K562 (cell line): ENCODE measurements around the gene LRP2. TPM values are rescaled to one million over a fixed set of nuclear protein-coding genes. Genes with fewer than 3 reads are reported as not detected.
A peak's percentile ranks its signal among the peaks of the same experiment; 100 is the strongest.

Experiments
- ARID1B ChIP-seq: fragments of 450-650 bp; IDR thresholded peaks from 2 replicates; pipeline ENCODE4 v1.6.1; 2016; ENCODE audit warnings: antibody characterized with exemption, mild to moderate bottlenecking, inconsistent platforms
- DLX4 ChIP-seq: fragments of 250-450 bp; sonication (Bioruptor Pico); IDR thresholded peaks from 2 replicates; pipeline ENCODE4 v1.6.1; 2021; ENCODE audit warnings: mild to moderate bottlenecking
- EGR1 ChIP-seq: fragments of 450-650 bp; conservative IDR thresholded peaks from 2 replicates; pipeline ENCODE4 v1.6.1; 2017; ENCODE audit warnings: mild to moderate bottlenecking
- FOXJ3 ChIP-seq: sonication (generic); formaldehyde crosslinking; IDR thresholded peaks from 2 replicates; pipeline ENCODE4 v1.4.0; 2020; ENCODE audit warnings: mild to moderate bottlenecking, missing genetic modification reagents
- GTF2F1 ChIP-seq: IDR thresholded peaks from 2 replicates; pipeline ENCODE4 v1.6.1; 2011; ENCODE audit warnings: low read depth, low read length, improper control_type of control experiment
- MCM3 ChIP-seq: fragments of 450-650 bp; IDR thresholded peaks from 2 replicates; pipeline ENCODE4 v1.6.1; 2016
- NCOR1 ChIP-seq: fragments of 450-650 bp; IDR thresholded peaks from 2 replicates; pipeline ENCODE4 v1.6.1; 2016; ENCODE audit warnings: mild to moderate bottlenecking, moderate library complexity
- RB1 ChIP-seq: fragments of 450-650 bp; IDR thresholded peaks from 2 replicates; pipeline ENCODE4 v1.6.1; 2017; ENCODE audit warnings: low read depth, mild to moderate bottlenecking
- SETDB1 ChIP-seq: IDR thresholded peaks from one replicate; pipeline ENCODE4 v1.6.1; 2012; ENCODE audit warnings: low read length, control low read depth, inconsistent platforms
- TBL1XR1 ChIP-seq, 2 experiments: IDR thresholded peaks; 2 replicates each; pipeline ENCODE4 v1.6.1; 2012; ENCODE audit warnings: improper control_type of control experiment in 2 of 2, low read length in 2 of 2, mild to moderate bottlenecking in 1 of 2
- ZNF212 ChIP-seq: fragments of 450-650 bp; formaldehyde crosslinking; IDR thresholded peaks from 2 replicates; pipeline ENCODE4 v1.4.0; 2020; ENCODE audit warnings: mild to moderate bottlenecking
- polyA plus RNA-seq, 8 experiments: library from polyadenylated mRNA; depleted of rRNA in 4 of 8; stranded (reverse) in 5 of 8; unstranded in 3 of 8; fragments of >200 nt; fragmentation: Nextera tagmentation in 2 of 8; fragmentation: Illumina TruSeq in 1 of 8; extraction: Ambion mirVana in 2 of 8; extraction: Trizol in 1 of 8; gene quantifications; 2 replicates each; pipeline versions ENCODE4 v1.2.1 to v1.2.3, GENCODE V29; 2011 to 2014; ENCODE audit warnings: inconsistent platforms in 1 of 8, missing spikeins in 1 of 8
- total RNA-seq, 7 experiments: library from RNA; depleted of rRNA in 6 of 7; stranded (reverse); fragments of >200 nt in 6 of 7; fragmentation: Illumina TruSeq in 2 of 7; extraction: Trizol in 2 of 7; gene quantifications; 2 replicates each; pipeline versions ENCODE4 v1.2.1 to v1.2.3, GENCODE V29; 2011 to 2021; ENCODE audit warnings: low replicate concordance in 1 of 7
- TF ChIP-seq, protein P1 (sequence below), 2 experiments: fragments of 450-650 bp in 1 of 2; sonication (generic) in 1 of 2; formaldehyde crosslinking in 1 of 2; IDR thresholded peaks; 2 replicates each; pipeline versions ENCODE4 v1.7.1 to v1.9.0; 2016 to 2022; ENCODE audit warnings: inconsistent platforms in 1 of 2, mild to moderate bottlenecking in 1 of 2, missing genetic modification reagents in 1 of 2
- TF ChIP-seq, protein P2 (sequence below): sonication (generic); formaldehyde crosslinking; IDR thresholded peaks from 2 replicates; pipeline ENCODE4 v1.4.0; 2020; ENCODE audit warnings: mild to moderate bottlenecking, missing genetic modification reagents
- TF ChIP-seq, protein P3 (sequence below): sonication (generic); formaldehyde crosslinking; IDR thresholded peaks from 2 replicates; pipeline ENCODE4 v1.8.0; 2023; ENCODE audit warnings: mild to moderate bottlenecking, missing genetic modification reagents
- TF ChIP-seq, protein P4 (sequence below): fragments of 450-650 bp; IDR thresholded peaks from 2 replicates; pipeline ENCODE4 v1.6.1; 2016; ENCODE audit warnings: low read depth, mild to moderate bottlenecking, moderate library complexity

LRP2 gene
- total and polyA plus RNA-seq, 9 of the 15 experiments (the other 6 are each of a cell fraction or from before 2014, with no cell fraction given) = 0.04 to 0.18 (median 0.11) TPM; not detected in 1

DNA sequence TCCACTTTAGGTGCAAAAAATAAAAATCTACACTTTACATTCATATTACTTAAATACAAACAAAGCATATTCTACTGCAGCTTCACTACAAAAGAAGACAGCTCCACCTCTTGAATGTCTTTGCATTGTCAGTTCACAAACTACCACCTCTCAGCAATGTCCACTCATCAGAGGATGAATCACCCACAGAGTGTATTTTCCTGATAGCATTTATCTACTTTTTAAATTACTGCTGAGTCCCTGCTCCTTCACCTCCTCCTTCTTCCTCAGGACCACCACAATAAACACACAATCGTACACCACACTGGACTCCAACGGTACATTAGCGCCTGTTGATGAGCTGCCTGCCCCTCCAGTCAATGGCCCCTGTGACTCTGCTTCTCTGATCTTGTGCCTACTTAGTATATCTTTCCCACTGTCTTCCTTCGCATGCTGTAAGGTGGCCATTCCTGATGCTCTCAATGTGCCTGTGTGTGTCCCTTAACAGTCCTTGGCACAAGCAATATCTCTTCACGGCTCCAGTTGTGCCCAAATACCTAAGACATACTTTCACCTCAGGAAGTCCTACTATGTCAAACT lies 172.0 kb downstream of the LRP2 start (continued):
- TF ChIP-seq, protein P1, sequence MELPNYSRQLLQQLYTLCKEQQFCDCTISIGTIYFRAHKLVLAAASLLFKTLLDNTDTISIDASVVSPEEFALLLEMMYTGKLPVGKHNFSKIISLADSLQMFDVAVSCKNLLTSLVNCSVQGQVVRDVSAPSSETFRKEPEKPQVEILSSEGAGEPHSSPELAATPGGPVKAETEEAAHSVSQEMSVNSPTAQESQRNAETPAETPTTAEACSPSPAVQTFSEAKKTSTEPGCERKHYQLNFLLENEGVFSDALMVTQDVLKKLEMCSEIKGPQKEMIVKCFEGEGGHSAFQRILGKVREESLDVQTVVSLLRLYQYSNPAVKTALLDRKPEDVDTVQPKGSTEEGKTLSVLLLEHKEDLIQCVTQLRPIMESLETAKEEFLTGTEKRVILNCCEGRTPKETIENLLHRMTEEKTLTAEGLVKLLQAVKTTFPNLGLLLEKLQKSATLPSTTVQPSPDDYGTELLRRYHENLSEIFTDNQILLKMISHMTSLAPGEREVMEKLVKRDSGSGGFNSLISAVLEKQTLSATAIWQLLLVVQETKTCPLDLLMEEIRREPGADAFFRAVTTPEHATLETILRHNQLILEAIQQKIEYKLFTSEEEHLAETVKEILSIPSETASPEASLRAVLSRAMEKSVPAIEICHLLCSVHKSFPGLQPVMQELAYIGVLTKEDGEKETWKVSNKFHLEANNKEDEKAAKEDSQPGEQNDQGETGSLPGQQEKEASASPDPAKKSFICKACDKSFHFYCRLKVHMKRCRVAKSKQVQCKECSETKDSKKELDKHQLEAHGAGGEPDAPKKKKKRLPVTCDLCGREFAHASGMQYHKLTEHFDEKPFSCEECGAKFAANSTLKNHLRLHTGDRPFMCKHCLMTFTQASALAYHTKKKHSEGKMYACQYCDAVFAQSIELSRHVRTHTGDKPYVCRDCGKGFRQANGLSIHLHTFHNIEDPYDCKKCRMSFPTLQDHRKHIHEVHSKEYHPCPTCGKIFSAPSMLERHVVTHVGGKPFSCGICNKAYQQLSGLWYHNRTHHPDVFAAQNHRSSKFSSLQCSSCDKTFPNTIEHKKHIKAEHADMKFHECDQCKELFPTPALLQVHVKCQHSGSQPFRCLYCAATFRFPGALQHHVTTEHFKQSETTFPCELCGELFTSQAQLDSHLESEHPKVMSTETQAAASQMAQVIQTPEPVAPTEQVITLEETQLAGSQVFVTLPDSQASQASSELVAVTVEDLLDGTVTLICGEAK (IDR thresholded peaks at IDR 0.05) = no peak
- TF ChIP-seq, protein P1 (CRISPR knock-in tag; IDR thresholded peaks at IDR 0.05) = no peak
- TF ChIP-seq, protein P2, sequence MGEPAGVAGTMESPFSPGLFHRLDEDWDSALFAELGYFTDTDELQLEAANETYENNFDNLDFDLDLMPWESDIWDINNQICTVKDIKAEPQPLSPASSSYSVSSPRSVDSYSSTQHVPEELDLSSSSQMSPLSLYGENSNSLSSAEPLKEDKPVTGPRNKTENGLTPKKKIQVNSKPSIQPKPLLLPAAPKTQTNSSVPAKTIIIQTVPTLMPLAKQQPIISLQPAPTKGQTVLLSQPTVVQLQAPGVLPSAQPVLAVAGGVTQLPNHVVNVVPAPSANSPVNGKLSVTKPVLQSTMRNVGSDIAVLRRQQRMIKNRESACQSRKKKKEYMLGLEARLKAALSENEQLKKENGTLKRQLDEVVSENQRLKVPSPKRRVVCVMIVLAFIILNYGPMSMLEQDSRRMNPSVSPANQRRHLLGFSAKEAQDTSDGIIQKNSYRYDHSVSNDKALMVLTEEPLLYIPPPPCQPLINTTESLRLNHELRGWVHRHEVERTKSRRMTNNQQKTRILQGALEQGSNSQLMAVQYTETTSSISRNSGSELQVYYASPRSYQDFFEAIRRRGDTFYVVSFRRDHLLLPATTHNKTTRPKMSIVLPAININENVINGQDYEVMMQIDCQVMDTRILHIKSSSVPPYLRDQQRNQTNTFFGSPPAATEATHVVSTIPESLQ (CRISPR knock-in tag) = 0 out of 2 replicates have a peak, but pooled peaks have one; percentile 38
- no peak for TF ChIP-seq RB1
- no peak for TF ChIP-seq SETDB1
- TF ChIP-seq ZNF212 (CRISPR knock-in tag) = no peak
- TF ChIP-seq MCM3 = no peak
- TF ChIP-seq NCOR1 = peak; percentile 66
- peak; percentile 95 for TF ChIP-seq ARID1B
- TF ChIP-seq TBL1XR1 (IDR thresholded peaks at IDR 0.05; ENCODE audit: low read length in 2 of 2) = peak in 1 of 2 experiments; percentile 44; a peak in 1 of 4 replicates
- no peak for TF ChIP-seq EGR1
- TF ChIP-seq FOXJ3 (CRISPR knock-in tag) = no peak
- TF ChIP-seq, protein P3, sequence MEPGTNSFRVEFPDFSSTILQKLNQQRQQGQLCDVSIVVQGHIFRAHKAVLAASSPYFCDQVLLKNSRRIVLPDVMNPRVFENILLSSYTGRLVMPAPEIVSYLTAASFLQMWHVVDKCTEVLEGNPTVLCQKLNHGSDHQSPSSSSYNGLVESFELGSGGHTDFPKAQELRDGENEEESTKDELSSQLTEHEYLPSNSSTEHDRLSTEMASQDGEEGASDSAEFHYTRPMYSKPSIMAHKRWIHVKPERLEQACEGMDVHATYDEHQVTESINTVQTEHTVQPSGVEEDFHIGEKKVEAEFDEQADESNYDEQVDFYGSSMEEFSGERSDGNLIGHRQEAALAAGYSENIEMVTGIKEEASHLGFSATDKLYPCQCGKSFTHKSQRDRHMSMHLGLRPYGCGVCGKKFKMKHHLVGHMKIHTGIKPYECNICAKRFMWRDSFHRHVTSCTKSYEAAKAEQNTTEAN (CRISPR knock-in tag) = no peak
- TF ChIP-seq, protein P4, sequence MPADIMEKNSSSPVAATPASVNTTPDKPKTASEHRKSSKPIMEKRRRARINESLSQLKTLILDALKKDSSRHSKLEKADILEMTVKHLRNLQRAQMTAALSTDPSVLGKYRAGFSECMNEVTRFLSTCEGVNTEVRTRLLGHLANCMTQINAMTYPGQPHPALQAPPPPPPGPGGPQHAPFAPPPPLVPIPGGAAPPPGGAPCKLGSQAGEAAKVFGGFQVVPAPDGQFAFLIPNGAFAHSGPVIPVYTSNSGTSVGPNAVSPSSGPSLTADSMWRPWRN = no peak
- no peak for TF ChIP-seq GTF2F1
- no peak for TF ChIP-seq DLX4 (CRISPR knock-in tag)
